GM19043 (cell line): ENCODE results near the gene AOC3.

ENCODE experiments used
- ATAC-seq: cut with Tn5 transposase; IDR thresholded peaks from one replicate; pipeline ENCODE4 v1.9.1; 2021; ENCODE audit warnings: low read depth; ENCODE audit not compliant: unreplicated experiment

The AOC3 gene

GRCh38 chr17:42850954-42851353 lies at the start of gene AOC3:
Gene AOC3 (plus strand): TSS chr17:42851199. CDS start chr17:42851344, 145 bp downstream.
- no peak for ATAC-seq

GRCh38 chr17:42803074-42803883 lies 47.7 kb upstream of the AOC3 start:
- no peak for ATAC-seq

- ATAC-seq: no peak
Measured at GRCh38 chr17:42804918-42805367, 46.1 kb upstream of the AOC3 start.

- ATAC-seq: no peak
Measured at GRCh38 chr17:42806249-42806648, 44.8 kb upstream of the AOC3 start.

- no peak for ATAC-seq
Measured at GRCh38 chr17:42809250-42809649, 41.7 kb upstream of the AOC3 start.

GRCh38 chr17:42814633-42815399 lies 36.2 kb upstream of the AOC3 start:
- ATAC-seq: no peak

GRCh38 chr17:42817866-42818265 lies 33.1 kb upstream of the AOC3 start:
- no peak for ATAC-seq

- ATAC-seq: no peak
Measured at GRCh38 chr17:42818379-42818778, 32.6 kb upstream of the AOC3 start.

GRCh38 chr17:42819939-42820535 lies 31.0 kb upstream of the AOC3 start:
- no peak for ATAC-seq

GRCh38 chr17:42821176-42821575 lies 29.8 kb upstream of the AOC3 start:
- no peak for ATAC-seq

GRCh38 chr17:42827472-42827871 lies 23.5 kb upstream of the AOC3 start:
- ATAC-seq: no peak

GRCh38 chr17:42830971-42831370 lies 20.0 kb upstream of the AOC3 start:
- ATAC-seq: no peak

- no peak for ATAC-seq
Measured at GRCh38 chr17:42832213-42832933, 18.6 kb upstream of the AOC3 start.

GRCh38 chr17:42832934-42833766 lies 17.8 kb upstream of the AOC3 start, which contains the start of gene PSME3:
Gene PSME3 (plus strand): TSS chr17:42833397. CDS start chr17:42833632, 235 bp downstream.
- peak; percentile 70 for ATAC-seq

GRCh38 chr17:42833767-42834422 lies 17.1 kb upstream of the AOC3 start:
- no peak for ATAC-seq

- ATAC-seq: no peak
Measured at GRCh38 chr17:42835732-42836131, 15.3 kb upstream of the AOC3 start.

GRCh38 chr17:42841975-42842685 lies 8.9 kb upstream of the AOC3 start:
- no peak for ATAC-seq

- no peak for ATAC-seq
Measured at GRCh38 chr17:42843358-42843934, 7.6 kb upstream of the AOC3 start.
